ENCODE results near the gene ATP2B2.

- TF ChIP-seq CTCF (IDR thresholded peaks at IDR 0.05) (no peak), POLR2A (IDR thresholded peaks at IDR 0.05) (no peak)
Observed at GRCh38 chr3:10511809-10512494, 6.6 kb upstream of the ATP2B2 start.
